Tibial artery (tissue), 4 donors: ENCODE measurements around the gene THAP5.

Experiments
- DNase-seq, 2 donors: peaks; one replicate each; pipeline ENCODE4 v3.0.0-alpha.2; 2019
- H3K27ac ChIP-seq, 2 donors: fragments of 200-600 bp; sonication (generic) in 1 of 2; 1 replicate in 1 of 2; 2 replicates in 1 of 2; pipeline ENCODE4 v1.5.1; 2018 to 2019; ENCODE audit warnings: mild to moderate bottlenecking in 1 of 2
- H3K27me3 ChIP-seq, 2 donors: fragments of 200-600 bp; sonication (generic) in 1 of 2; one replicate each; pipeline versions ENCODE4 v1.5.1 to v1.6.0; 2016 to 2019
- H3K36me3 ChIP-seq, 3 donors: fragments of 200-600 bp; sonication (generic) in 2 of 3; one replicate each; pipeline ENCODE4 v1.5.1; 2016 to 2019; ENCODE audit warnings: mild to moderate bottlenecking in 2 of 3
- H3K4me1 ChIP-seq, 4 donors: fragments of 200-600 bp; sonication (generic) in 2 of 4; 1 replicate in 3 of 4; 2 replicates in 1 of 4; pipeline ENCODE4 v1.5.1; 2016 to 2019
- H3K4me3 ChIP-seq, 2 donors: fragments of 200-600 bp; sonication (generic) in 1 of 2; 1 replicate in 1 of 2; 2 replicates in 1 of 2; pipeline ENCODE4 v1.5.1; 2018 to 2019; ENCODE audit warnings: mild to moderate bottlenecking in 2 of 2
- H3K9me3 ChIP-seq, 3 donors: fragments of 200-600 bp; sonication (generic) in 1 of 3; one replicate each; pipeline ENCODE4 v1.5.1; 2016 to 2019
- CTCF ChIP-seq, 2 experiments: fragments of 200-600 bp in 1 of 2; fragments of 450-650 bp in 1 of 2; IDR thresholded peaks; one replicate each; pipeline ENCODE4 v1.5.1; 2017 to 2019; ENCODE audit warnings: antibody characterized with exemption in 2 of 2, mild to moderate bottlenecking in 1 of 2, moderate library complexity in 1 of 2
- intact Hi-C: fragments of 100-400 bp; cut with DNase I; formaldehyde crosslinking; loops from one replicate; pipeline ENCODE4 v1.15.0; 2023; ENCODE audit warnings: low total_unique reads

Gene THAP5

GRCh38 chr7:108581655-108582491, 12.4 kb upstream of the THAP5 start:
- DNase-seq: no peak
- H3K4me3 ChIP-seq: no peak overlapping the region
- H3K27ac ChIP-seq: no peak overlapping the region
- H3K9me3 ChIP-seq: peaks cover 0 to 7% (median 0%) of the 10 kb centered on the region in 3 donors
- no peak for TF ChIP-seq CTCF (IDR thresholded peaks at IDR 0.05)
- H3K4me1 ChIP-seq: peaks cover 0 to 6% (median 0%) of the 10 kb centered on the region in 4 donors
- no peaks in the 10 kb centered on the region for H3K27me3 ChIP-seq
- H3K36me3 ChIP-seq: peaks cover 9 to 17% (median 17%) of the 10 kb centered on the region in 3 donors
- intact Hi-C loops: no loop called here

GRCh38 chr7:108580298-108580697, 10.8 kb upstream of the THAP5 start:
- Histone ChIP-seq H3K4me3 (no peak overlapping the region), H3K27ac (no peak overlapping the region), H3K9me3 (peaks cover 0 to 7% (median 0%) of the 10 kb centered on the region in 3 donors), H3K36me3 (peaks cover 9 to 24% (median 17%) of the 10 kb centered on the region in 3 donors), H3K4me1 (peaks cover 0 to 6% (median 0%) of the 10 kb centered on the region in 4 donors), H3K27me3 (no peaks in the 10 kb centered on the region)
- intact Hi-C loops: no loop called here
- no peak for TF ChIP-seq CTCF (IDR thresholded peaks at IDR 0.05)
- DNase-seq: no peak

DNA sequence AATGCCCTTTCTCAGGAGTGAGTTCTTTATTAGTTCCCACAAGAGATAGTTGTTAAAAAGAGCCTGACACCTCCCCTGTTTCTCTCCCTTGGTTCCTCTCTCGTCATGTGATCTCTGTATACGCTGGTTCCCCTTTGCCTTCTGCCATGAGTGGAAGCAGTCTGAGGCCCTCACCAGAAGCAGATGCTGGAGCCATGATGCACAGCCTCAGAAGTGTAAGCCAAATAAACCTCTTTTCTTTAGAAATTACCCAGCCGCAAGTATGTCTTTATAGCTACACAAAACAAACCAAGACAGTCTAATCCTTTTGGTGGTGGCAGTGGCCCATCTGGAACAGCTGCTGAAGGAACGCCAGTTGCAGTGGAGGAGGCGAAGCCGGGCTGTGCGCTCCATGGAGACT, 9.4 kb upstream of the THAP5 start:
- Histone ChIP-seq H3K4me3 (no peak overlapping the region), H3K9me3 (peaks cover 0 to 7% (median 0%) of the 10 kb centered on the region in 3 donors), H3K4me1 (peaks cover 0 to 6% (median 0%) of the 10 kb centered on the region in 4 donors), H3K27me3 (no peaks in the 10 kb centered on the region), H3K27ac (no peak overlapping the region), H3K36me3 (peaks cover 9 to 29% (median 17%) of the 10 kb centered on the region in 3 donors)
- DNase-seq: no peak
- intact Hi-C loops: no loop called here
- TF ChIP-seq CTCF (IDR thresholded peaks at IDR 0.05): no peak

- H3K27me3 ChIP-seq: no peaks in the 10 kb centered on the region
- TF ChIP-seq CTCF (IDR thresholded peaks at IDR 0.05): no peak
- no peak overlapping the region for H3K27ac ChIP-seq
- H3K9me3 ChIP-seq: peaks cover 0 to 7% (median 0%) of the 10 kb centered on the region in 3 donors
- peaks cover 0 to 17% (median 0%) of the 10 kb centered on the region in 4 donors for H3K4me1 ChIP-seq
- H3K4me3 ChIP-seq: no peak overlapping the region
- intact Hi-C loops: no loop called here
- no peak for DNase-seq
- peaks cover 21 to 39% (median 30%) of the 10 kb centered on the region in 3 donors for H3K36me3 ChIP-seq
Observed at GRCh38 chr7:108576116-108576515, 6.6 kb upstream of the THAP5 start.

DNA sequence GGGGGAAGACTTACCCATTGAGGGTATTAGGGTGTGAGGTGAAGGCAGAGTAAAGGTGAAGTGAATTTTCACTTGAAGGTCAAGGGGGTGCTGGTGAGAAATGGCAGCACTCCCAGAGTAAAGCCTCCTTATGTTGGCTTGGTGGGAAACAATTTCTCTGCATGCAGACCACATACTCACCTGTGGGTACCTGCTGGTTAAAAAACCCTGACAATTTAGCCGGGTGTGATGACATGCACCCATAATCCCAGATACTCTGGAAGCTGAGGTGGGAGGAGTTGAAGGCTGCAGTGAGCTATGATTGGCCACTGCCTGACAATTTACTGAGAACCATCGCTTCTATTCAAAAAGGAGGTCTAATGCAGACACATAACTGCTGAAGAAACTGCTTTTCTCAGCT, 5.7 kb upstream of the THAP5 start:
- Histone ChIP-seq H3K9me3 (peaks cover 0 to 7% (median 0%) of the 10 kb centered on the region in 3 donors), H3K4me3 (no peak overlapping the region), H3K27ac (no peak overlapping the region), H3K27me3 (no peaks in the 10 kb centered on the region), H3K4me1 (peaks cover 0 to 20% (median 0%) of the 10 kb centered on the region in 4 donors), H3K36me3 (peaks cover 21 to 36% (median 27%) of the 10 kb centered on the region in 3 donors)
- no peak for TF ChIP-seq CTCF (IDR thresholded peaks at IDR 0.05)
- DNase-seq: no peak
- intact Hi-C loops: no loop called here
